Keratinocyte (primary cell): ENCODE measurements around the gene EHBP1. TPM values are rescaled to one million over a fixed set of nuclear protein-coding genes. Genes with fewer than 3 reads are reported as not detected.

Experiments used
- DNase-seq: peaks from one replicate; pipeline ENCODE4 v3.0.0-alpha.2; 2011; ENCODE audit warnings: low read depth, missing footprints, low spot score
- FAIRE-seq: peaks from 2 replicates; lab custom pipeline; 2011; peaks lifted over from hg19 to GRCh38; lab: Jason Lieb, UNC
- H2AFZ ChIP-seq: 2 replicates; pipeline ENCODE4 v1.6.0; 2012; ENCODE audit warnings: low read length, control low read depth, inconsistent platforms; ENCODE audit not compliant: control insufficient read depth
- H3K27ac ChIP-seq: 2 replicates; pipeline ENCODE4 v1.5.1; 2011; ENCODE audit warnings: low read length; ENCODE audit not compliant: control insufficient read depth, insufficient read depth
- H3K27me3 ChIP-seq: 3 replicates; pipeline ENCODE4 v1.6.0; 2011; ENCODE audit warnings: low read length; ENCODE audit not compliant: control insufficient read depth, insufficient read depth; ENCODE audit errors: extremely low read depth
- H3K36me3 ChIP-seq, 2 experiments: 2 replicates in 1 of 2; 3 replicates in 1 of 2; pipeline ENCODE4 v1.5.1; 2011; ENCODE audit warnings: low read length in 2 of 2, mild to moderate bottlenecking in 1 of 2; ENCODE audit not compliant: control insufficient read depth in 2 of 2, insufficient read depth in 2 of 2; ENCODE audit errors: extremely low read depth in 1 of 2
- H3K4me1 ChIP-seq: 3 replicates; pipeline ENCODE4 v1.5.1; 2011; ENCODE audit warnings: low read length; ENCODE audit not compliant: control insufficient read depth, insufficient read depth; ENCODE audit errors: extremely low read depth
- H3K4me2 ChIP-seq: 3 replicates; pipeline ENCODE4 v1.6.0; 2011; ENCODE audit warnings: low read depth, low read length; ENCODE audit not compliant: control insufficient read depth, insufficient read depth; ENCODE audit errors: extremely low read depth
- H3K4me3 ChIP-seq, 3 experiments: fragments of 200-600 bp in 1 of 3; sonication (generic) in 1 of 3; 2 replicates in 2 of 3; 3 replicates in 1 of 3; pipeline ENCODE4 v1.5.1; 2011 to 2016; ENCODE audit warnings: low read length in 3 of 3, mild to moderate bottlenecking in 3 of 3, control low read depth in 2 of 3, inconsistent platforms in 1 of 3, low read depth in 1 of 3, mixed read lengths in 1 of 3, mixed run types in 1 of 3, moderate library complexity in 1 of 3; ENCODE audit not compliant: control insufficient read depth in 2 of 3, insufficient read depth in 2 of 3; ENCODE audit errors: extremely low read depth in 1 of 3
- H3K79me2 ChIP-seq: 2 replicates; pipeline ENCODE4 v1.6.0; 2012; ENCODE audit warnings: low read length; ENCODE audit not compliant: control insufficient read depth, insufficient read depth
- H3K9ac ChIP-seq: 3 replicates; pipeline ENCODE4 v1.6.0; 2011; ENCODE audit warnings: low read length; ENCODE audit not compliant: control insufficient read depth, insufficient read depth; ENCODE audit errors: extremely low read depth
- H3K9me1 ChIP-seq: 3 replicates; pipeline ENCODE4 v1.6.0; 2011; ENCODE audit warnings: low read length; ENCODE audit not compliant: control insufficient read depth, insufficient read depth; ENCODE audit errors: extremely low read depth
- H3K9me3 ChIP-seq: 2 replicates; pipeline ENCODE4 v1.5.1; 2012; ENCODE audit warnings: low read depth, low read length; ENCODE audit not compliant: control insufficient read depth
- H4K20me1 ChIP-seq: 3 replicates; pipeline ENCODE4 v1.6.0; 2011; ENCODE audit warnings: low read length; ENCODE audit not compliant: control insufficient read depth, insufficient read depth; ENCODE audit errors: extremely low read depth
- CTCF ChIP-seq, 3 experiments: IDR thresholded peaks in 1 of 3; conservative IDR thresholded peaks in 1 of 3; optimal IDR thresholded peaks in 1 of 3; 2 replicates in 2 of 3; 3 replicates in 1 of 3; pipeline versions ENCODE3 to v1.5.1; 2011; ENCODE audit warnings: low read length in 3 of 3, mild to moderate bottlenecking in 3 of 3, moderate library complexity in 2 of 3, control low read depth in 1 of 3, inconsistent platforms in 1 of 3; ENCODE audit not compliant: insufficient read depth in 2 of 3; ENCODE audit errors: extremely low read depth in 1 of 3
- EZH2 ChIP-seq: IDR thresholded peaks from one replicate; pipeline ENCODE4 v1.6.1; 2012; ENCODE audit warnings: inconsistent platforms, mild to moderate bottlenecking, low read length, moderate library complexity
- dilution Hi-C: fragments of 300-500 bp; cut with MboI; formaldehyde crosslinking; loops from one replicate; pipeline ENCODE4 v1.7.0; 2020; ENCODE audit warnings: low sequenced_read_pairs; ENCODE audit not compliant: extremely low pct_ligation_motif_present
- polyA plus RNA-seq, 5 experiments: library from polyadenylated mRNA; depleted of rRNA in 3 of 5; stranded (reverse) in 3 of 5; stranded (forward) in 1 of 5; unstranded in 1 of 5; fragments of >200 nt; gene quantifications; 1 replicate in 1 of 5; 2 replicates in 3 of 5; 3 replicates in 1 of 5; pipeline versions ENCODE4 v1.2.1 to v1.2.3, GENCODE V29; 2011 to 2012; ENCODE audit warnings: missing spikeins in 2 of 5, low read depth in 1 of 5, low replicate concordance in 1 of 5

Gene EHBP1
- polyA plus RNA-seq, 1 donor (not counting 4 experiments of a cell fraction or from before 2014, with no cell fraction given) = 59.0 TPM

DNA sequence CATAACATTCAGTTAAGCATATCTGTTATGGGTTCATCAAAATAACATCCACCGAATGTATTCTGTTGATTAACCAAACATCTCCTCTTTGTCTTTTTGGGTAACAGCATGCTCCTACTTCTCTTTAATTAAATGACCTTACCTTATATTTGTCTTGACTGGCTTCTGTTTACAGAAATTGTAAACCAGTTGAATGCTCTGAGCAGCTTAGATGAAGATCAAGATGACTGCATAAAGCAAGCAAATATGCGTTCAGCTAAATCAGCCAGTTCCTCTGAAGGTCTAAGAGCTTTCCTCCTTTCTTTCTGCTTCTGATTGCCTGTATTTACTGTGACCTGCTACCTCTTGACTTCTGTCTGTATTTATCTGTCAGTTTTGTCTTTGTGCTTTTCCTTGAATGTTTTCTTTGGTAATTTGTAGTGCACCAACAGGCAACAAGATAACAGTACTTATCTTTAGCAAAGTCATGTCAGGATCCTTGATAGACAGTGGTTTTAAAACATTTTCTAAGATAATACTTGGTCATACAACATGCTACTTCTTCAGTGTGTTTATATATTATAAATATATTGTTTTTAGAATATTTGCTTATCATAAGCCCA is 152.8 kb downstream of the EHBP1 start:
- no peaks in the 10 kb centered on the region for H3K9me1 ChIP-seq
- H3K27me3 ChIP-seq = no peaks in the 10 kb centered on the region
- H3K4me1 ChIP-seq = no peaks in the 10 kb centered on the region
- H3K4me2 ChIP-seq = no peak overlapping the region
- H3K4me3 ChIP-seq = no peak overlapping the region
- dilution Hi-C loops = no loop called here
- no peak overlapping the region for H2AFZ ChIP-seq
- DNase-seq = no peak
- H4K20me1 ChIP-seq = no peaks in the 10 kb centered on the region
- no peak overlapping the region for H3K9ac ChIP-seq
- FAIRE-seq = no peak
- H3K79me2 ChIP-seq = no peaks in the 10 kb centered on the region
- H3K36me3 ChIP-seq = peaks cover 2 to 22% of the 10 kb centered on the region in 2 experiments
- no peak overlapping the region for H3K27ac ChIP-seq
- H3K9me3 ChIP-seq = no peaks in the 10 kb centered on the region
- no peak for TF ChIP-seq CTCF (optimal IDR thresholded peaks at IDR 0.05 in 1 of 3, IDR thresholded peaks at IDR 0.05 in 1 of 3, conservative IDR thresholded peaks at IDR 0.05 in 1 of 3; ENCODE audit: extremely low read depth in 1 of 3, insufficient read depth in 2 of 3, low read length in 3 of 3)
- TF ChIP-seq EZH2 = no peak

DNA sequence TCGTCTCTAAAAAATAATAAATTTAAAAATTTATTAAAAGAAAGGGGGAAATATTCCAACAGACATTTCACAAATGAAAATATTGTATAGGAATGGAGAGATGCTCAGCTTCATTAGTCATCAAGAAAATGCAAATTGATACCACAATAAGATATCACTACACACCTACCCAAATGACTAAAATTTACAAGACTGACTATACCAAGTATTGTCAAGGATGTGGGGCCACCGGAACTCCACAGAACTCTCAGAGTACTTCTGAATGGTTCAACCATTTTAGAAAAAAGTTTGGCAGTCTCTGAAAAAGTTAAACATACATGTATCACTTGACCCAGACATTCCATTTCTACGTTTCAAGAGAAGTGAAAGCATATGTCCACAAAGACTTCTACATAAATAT is 163.4 kb downstream of the EHBP1 start:
- FAIRE-seq = no peak
- Histone ChIP-seq H3K79me2 (no peaks in the 10 kb centered on the region), H3K9me1 (no peaks in the 10 kb centered on the region), H3K9ac (no peak overlapping the region), H3K27ac (no peak overlapping the region), H2AFZ (no peak overlapping the region), H3K4me1 (no peaks in the 10 kb centered on the region), H3K4me3 (no peak overlapping the region), H3K36me3 (peaks cover 3% of the 10 kb centered on the region in 2 experiments), H3K9me3 (no peaks in the 10 kb centered on the region), H4K20me1 (no peaks in the 10 kb centered on the region), H3K27me3 (no peaks in the 10 kb centered on the region), H3K4me2 (no peak overlapping the region)
- no peak for DNase-seq
- dilution Hi-C loops = no loop called here
- TF ChIP-seq CTCF (optimal IDR thresholded peaks at IDR 0.05 in 1 of 3, IDR thresholded peaks at IDR 0.05 in 1 of 3, conservative IDR thresholded peaks at IDR 0.05 in 1 of 3; ENCODE audit: extremely low read depth in 1 of 3, insufficient read depth in 2 of 3, low read length in 3 of 3) (no peak), EZH2 (no peak)
